Upper lobe of left lung (tissue), 4 donors: ENCODE measurements around the gene RHCE.
"Not testable (repeated sequence)": the region's sequence is repeated elsewhere in the genome, so short reads cannot be mapped to it uniquely, and the experiment has no call there.

Source experiments
- POLR2A ChIP-seq, 4 donors: fragments of 450-650 bp; IDR thresholded peaks; one replicate each; pipeline ENCODE4 v1.5.1; 2016 to 2017; ENCODE audit warnings: antibody characterized with exemption in 4 of 4, mild to moderate bottlenecking in 2 of 4
- POLR2AphosphoS5 ChIP-seq, 2 donors: sonication (generic); formaldehyde crosslinking; IDR thresholded peaks; one replicate each; pipeline ENCODE4 v1.5.1; 2017; ENCODE audit warnings: antibody characterized with exemption in 2 of 2
- TF ChIP-seq, protein P1 (sequence below), 6 experiments: fragments of 450-650 bp in 4 of 6; fragments of 200-600 bp in 2 of 6; sonication (generic) in 2 of 6; IDR thresholded peaks; one replicate each; pipeline ENCODE4 v1.5.1; 2016 to 2019; ENCODE audit warnings: antibody characterized with exemption in 6 of 6

DNA sequence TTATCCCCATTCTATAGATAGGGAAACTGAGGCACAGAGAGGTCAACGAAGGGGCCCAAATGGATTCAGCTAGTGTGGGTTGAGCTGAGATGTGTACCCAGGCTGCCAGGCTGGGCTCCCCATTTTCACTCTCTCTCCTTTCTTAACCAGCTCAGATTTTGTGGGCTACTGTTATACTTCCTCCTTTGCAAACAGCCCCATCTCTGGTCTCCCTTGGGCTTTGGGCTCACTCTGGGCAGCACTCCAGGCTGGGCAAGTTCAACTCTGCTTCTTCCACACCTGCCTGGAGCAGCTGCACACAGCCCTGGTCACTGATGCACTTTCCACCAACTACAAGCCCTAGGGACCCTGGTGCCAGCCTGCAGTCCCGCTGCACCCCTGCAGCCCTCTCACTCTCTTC is 22.5 kb downstream of the RHCE start:
- TF ChIP-seq POLR2A, POLR2AphosphoS5 (IDR thresholded peaks at IDR 0.05): not testable (repeated sequence)
- TF ChIP-seq, protein P1, sequence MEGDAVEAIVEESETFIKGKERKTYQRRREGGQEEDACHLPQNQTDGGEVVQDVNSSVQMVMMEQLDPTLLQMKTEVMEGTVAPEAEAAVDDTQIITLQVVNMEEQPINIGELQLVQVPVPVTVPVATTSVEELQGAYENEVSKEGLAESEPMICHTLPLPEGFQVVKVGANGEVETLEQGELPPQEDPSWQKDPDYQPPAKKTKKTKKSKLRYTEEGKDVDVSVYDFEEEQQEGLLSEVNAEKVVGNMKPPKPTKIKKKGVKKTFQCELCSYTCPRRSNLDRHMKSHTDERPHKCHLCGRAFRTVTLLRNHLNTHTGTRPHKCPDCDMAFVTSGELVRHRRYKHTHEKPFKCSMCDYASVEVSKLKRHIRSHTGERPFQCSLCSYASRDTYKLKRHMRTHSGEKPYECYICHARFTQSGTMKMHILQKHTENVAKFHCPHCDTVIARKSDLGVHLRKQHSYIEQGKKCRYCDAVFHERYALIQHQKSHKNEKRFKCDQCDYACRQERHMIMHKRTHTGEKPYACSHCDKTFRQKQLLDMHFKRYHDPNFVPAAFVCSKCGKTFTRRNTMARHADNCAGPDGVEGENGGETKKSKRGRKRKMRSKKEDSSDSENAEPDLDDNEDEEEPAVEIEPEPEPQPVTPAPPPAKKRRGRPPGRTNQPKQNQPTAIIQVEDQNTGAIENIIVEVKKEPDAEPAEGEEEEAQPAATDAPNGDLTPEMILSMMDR (IDR thresholded peaks at IDR 0.05) = not testable (repeated sequence)
